ENCODE data around the gene MSTN. TPM values are rescaled to one million over a fixed set of nuclear protein-coding genes. Genes with fewer than 3 reads are reported as not detected.

Gene MSTN
- total RNA-seq (2014; rRNA removed; shearing (Covaris generic)) = 0.03 TPM in 1 of 2 replicates, not detected in the other
- polyA plus RNA-seq (2015; cell fraction: cytosol; rRNA removed) = not detected in 2 replicates
- not detected in 2 replicates for polyA plus RNA-seq (2015; cell fraction: nucleus; rRNA removed)

- no peak for DNase-seq (ENCODE audit: low read depth)
Measured at GRCh38 chr2:190062601-190063000, at the start of gene MSTN. Gene MSTN (minus strand): TSS chr2:190062729. CDS start chr2:190062596, 133 bp downstream.

- DNase-seq (ENCODE audit: low read depth) = no peak
Measured at GRCh38 chr2:190111166-190111565, 48.6 kb upstream of the MSTN start.

- DNase-seq (ENCODE audit: low read depth) = no peak
Measured at GRCh38 chr2:190110699-190111098, 48.2 kb upstream of the MSTN start.

- DNase-seq (ENCODE audit: low read depth) = peak; percentile 16
Measured at GRCh38 chr2:190110131-190110530, 47.6 kb upstream of the MSTN start.

GRCh38 chr2:190107409-190107808 is 44.9 kb upstream of the MSTN start:
- no peak for DNase-seq (ENCODE audit: low read depth)

- DNase-seq (ENCODE audit: low read depth) = no peak
Measured at GRCh38 chr2:190106783-190107182, 44.3 kb upstream of the MSTN start.

- no peak for DNase-seq (ENCODE audit: low read depth)
Measured at GRCh38 chr2:190105554-190105953, 43.0 kb upstream of the MSTN start.

- DNase-seq (ENCODE audit: low read depth) = no peak
Measured at GRCh38 chr2:190103144-190103543, 40.6 kb upstream of the MSTN start.

- no peak for DNase-seq (ENCODE audit: low read depth)
Measured at GRCh38 chr2:190099890-190100697, 37.6 kb upstream of the MSTN start.

- DNase-seq (ENCODE audit: low read depth) = no peak
Measured at GRCh38 chr2:190098851-190099250, 36.3 kb upstream of the MSTN start.

GRCh38 chr2:190097115-190097514 is 34.6 kb upstream of the MSTN start:
- no peak for DNase-seq (ENCODE audit: low read depth)

GRCh38 chr2:190094316-190094871 is 31.9 kb upstream of the MSTN start:
- no peak for DNase-seq (ENCODE audit: low read depth)

GRCh38 chr2:190093793-190094192 is 31.3 kb upstream of the MSTN start:
- DNase-seq (ENCODE audit: low read depth) = no peak

GRCh38 chr2:190090148-190090547 is 27.6 kb upstream of the MSTN start:
- no peak for DNase-seq (ENCODE audit: low read depth)

GRCh38 chr2:190088917-190089316 is 26.4 kb upstream of the MSTN start:
- DNase-seq (ENCODE audit: low read depth) = peak; percentile 48

- no peak for DNase-seq (ENCODE audit: low read depth)
Measured at GRCh38 chr2:190084704-190085103, 22.2 kb upstream of the MSTN start.

GRCh38 chr2:190082118-190082517 is 19.6 kb upstream of the MSTN start:
- DNase-seq (ENCODE audit: low read depth) = no peak

- no peak for DNase-seq (ENCODE audit: low read depth)
Measured at GRCh38 chr2:190080527-190081049, 18.1 kb upstream of the MSTN start.

GRCh38 chr2:190079160-190079559 is 16.6 kb upstream of the MSTN start:
- DNase-seq (ENCODE audit: low read depth) = no peak

- no peak for DNase-seq (ENCODE audit: low read depth)
Measured at GRCh38 chr2:190075623-190076022, 13.1 kb upstream of the MSTN start.

GRCh38 chr2:190069936-190070696 is 7.6 kb upstream of the MSTN start:
- peak; percentile 57 for DNase-seq (ENCODE audit: low read depth)

- no peak for DNase-seq (ENCODE audit: low read depth)
Measured at GRCh38 chr2:190068764-190069163, 6.2 kb upstream of the MSTN start.

Data from HT1080 (cell line).